Lower leg skin (tissue), 4 donors: Measurements from ENCODE around the gene CLEC16A. TPM values are rescaled to one million over a fixed set of nuclear protein-coding genes. Genes with fewer than 3 reads are reported as not detected.

Experiments used
- DNase-seq, 2 donors: peaks; one replicate each; pipeline ENCODE4 v3.0.0-alpha.2; 2019; ENCODE audit warnings: low spot score in 2 of 2
- H3K4me3 ChIP-seq: fragments of 200-600 bp; sonication (generic); 2 replicates; pipeline ENCODE4 v1.5.1; 2017; ENCODE audit warnings: mild to moderate bottlenecking, low read depth; ENCODE audit not compliant: poor library complexity, severe bottlenecking
- CTCF ChIP-seq, 3 donors: fragments of 450-650 bp; IDR thresholded peaks; one replicate each; pipeline ENCODE4 v1.5.1; 2016; ENCODE audit warnings: antibody characterized with exemption in 3 of 3, mild to moderate bottlenecking in 3 of 3, moderate library complexity in 2 of 3
- POLR2A ChIP-seq, 2 donors: fragments of 450-650 bp; IDR thresholded peaks; one replicate each; pipeline ENCODE4 v1.6.1; 2016 to 2017; ENCODE audit warnings: antibody characterized with exemption in 2 of 2, mild to moderate bottlenecking in 1 of 2, moderate library complexity in 1 of 2
- WGBS, 2 donors: methylation state at CpG; one replicate each; pipeline ENCODE4 v1.1.5; 2018; 5-methylcytosine and 5-hydroxymethylcytosine counted together
- intact Hi-C: fragments of 100-400 bp; cut with DNase I; formaldehyde crosslinking; loops from one replicate; pipeline ENCODE4 v1.15.0; 2023; ENCODE audit warnings: low total_unique reads
- total RNA-seq, 4 donors: library from RNA; depleted of rRNA; stranded (reverse); fragments of >200 nt; gene quantifications; one replicate each; pipeline ENCODE4 v1.1.0, GENCODE V29; 2016

The CLEC16A gene
- total RNA-seq, 4 donors from 2014 or later = 26.8 to 30.0 (median 29.5) TPM

GRCh38 chr16:11088074-11088730 lies 143.8 kb downstream of the CLEC16A start:
- no peak overlapping the region for H3K4me3 ChIP-seq
- intact Hi-C loops = no loop called here
- no peak for TF ChIP-seq CTCF (IDR thresholded peaks at IDR 0.05)
- no peak for TF ChIP-seq POLR2A (IDR thresholded peaks at IDR 0.05)
- WGBS, 2 donors = 79 to 81% methylated on average over 9 to 10 of the region's 11 CpGs
- DNase-seq = no peak

GRCh38 chr16:11088831-11089230 lies 144.5 kb downstream of the CLEC16A start:
- 90 to 92% methylated on average over 6 of the region's 6 CpGs for WGBS, 2 donors
- intact Hi-C loops = no loop called here
- no peak overlapping the region for H3K4me3 ChIP-seq
- no peak for DNase-seq
- no peak for TF ChIP-seq POLR2A (IDR thresholded peaks at IDR 0.05)
- TF ChIP-seq CTCF (IDR thresholded peaks at IDR 0.05) = no peak

- DNase-seq = no peak
- no peak for TF ChIP-seq POLR2A (IDR thresholded peaks at IDR 0.05)
- no peak for TF ChIP-seq CTCF (IDR thresholded peaks at IDR 0.05)
- intact Hi-C loops = no loop called here
- no peak overlapping the region for H3K4me3 ChIP-seq
- 81 to 82% methylated on average over 12 of the region's 12 CpGs for WGBS, 2 donors
Observed at GRCh38 chr16:11089504-11090124, 145.2 kb downstream of the CLEC16A start.

GRCh38 chr16:11090232-11090631 lies 145.9 kb downstream of the CLEC16A start:
- 91 to 93% methylated on average over 6 of the region's 6 CpGs for WGBS, 2 donors
- no peak for DNase-seq
- H3K4me3 ChIP-seq = no peak overlapping the region
- intact Hi-C loops = no loop called here
- TF ChIP-seq CTCF (IDR thresholded peaks at IDR 0.05) (no peak), POLR2A (IDR thresholded peaks at IDR 0.05) (no peak)

GRCh38 chr16:11091021-11091785 lies 146.8 kb downstream of the CLEC16A start:
- 48 to 57% methylated on average over 14 of the region's 14 CpGs for WGBS, 2 donors
- TF ChIP-seq CTCF (IDR thresholded peaks at IDR 0.05) (no peak), POLR2A (IDR thresholded peaks at IDR 0.05) (no peak)
- no peak for DNase-seq
- no peak overlapping the region for H3K4me3 ChIP-seq
- intact Hi-C loops = no loop called here
